GM19328 (cell line): ENCODE measurements around the gene FLVCR1.
"Not testable (repeated sequence)": the region's sequence is repeated elsewhere in the genome, so short reads cannot be mapped to it uniquely, and the experiment has no call there.

Experiments used
- ATAC-seq: cut with Tn5 transposase; IDR thresholded peaks from one replicate; pipeline ENCODE4 v1.9.1; 2021; ENCODE audit warnings: mild to moderate bottlenecking, moderate library complexity; ENCODE audit not compliant: unreplicated experiment

The FLVCR1 gene

GRCh38 chr1:212914110-212914509, 56.0 kb downstream of the FLVCR1 start:
- ATAC-seq: not testable (repeated sequence)

GRCh38 chr1:212914789-212915188, 56.7 kb downstream of the FLVCR1 start:
- ATAC-seq: no peak

- no peak for ATAC-seq
Observed at GRCh38 chr1:212915245-212916091, 57.4 kb downstream of the FLVCR1 start.

- ATAC-seq: no peak
Observed at GRCh38 chr1:212916481-212917133, 58.5 kb downstream of the FLVCR1 start.

GRCh38 chr1:212917134-212917485, 59.0 kb downstream of the FLVCR1 start:
- ATAC-seq: no peak

GRCh38 chr1:212917858-212918257, 59.8 kb downstream of the FLVCR1 start:
- no peak for ATAC-seq

GRCh38 chr1:212918824-212919223, 60.7 kb downstream of the FLVCR1 start:
- ATAC-seq: no peak

- no peak for ATAC-seq
Observed at GRCh38 chr1:212920246-212920645, 62.2 kb downstream of the FLVCR1 start.

- no peak for ATAC-seq
Observed at GRCh38 chr1:212920896-212921295, 62.8 kb downstream of the FLVCR1 start.

GRCh38 chr1:212922016-212922415, 63.9 kb downstream of the FLVCR1 start:
- no peak for ATAC-seq

- ATAC-seq: no peak
Observed at GRCh38 chr1:212926372-212926771, 68.3 kb downstream of the FLVCR1 start.

- no peak for ATAC-seq
Observed at GRCh38 chr1:212928323-212929291, 70.5 kb downstream of the FLVCR1 start.

- ATAC-seq: no peak
Observed at GRCh38 chr1:212930986-212931678, 73.1 kb downstream of the FLVCR1 start.

GRCh38 chr1:212933815-212934471, 75.9 kb downstream of the FLVCR1 start:
- no peak for ATAC-seq

- ATAC-seq: no peak
Observed at GRCh38 chr1:212935387-212935981, 77.4 kb downstream of the FLVCR1 start.

GRCh38 chr1:212937034-212937433, 79.0 kb downstream of the FLVCR1 start:
- ATAC-seq: no peak

- no peak for ATAC-seq
Observed at GRCh38 chr1:212938846-212939245, 80.8 kb downstream of the FLVCR1 start.

GRCh38 chr1:212941452-212941851, 83.4 kb downstream of the FLVCR1 start:
- ATAC-seq: no peak

- no peak for ATAC-seq
Observed at GRCh38 chr1:212942679-212943392, 84.8 kb downstream of the FLVCR1 start.
